Neuronal stem cell (in vitro differentiated cells): Measurements from ENCODE around the gene ZBED1.

Source experiments
- DNase-seq: peaks from one replicate; pipeline ENCODE4 v3.0.0-alpha.2; 2013; ENCODE audit warnings: low spot score
- H2AFZ ChIP-seq: one replicate; pipeline ENCODE4 v1.6.1; 2013; ENCODE audit warnings: mild to moderate bottlenecking, low read length, inconsistent platforms
- H2AK5ac ChIP-seq: 2 replicates; pipeline ENCODE4 v1.6.1; 2013; ENCODE audit warnings: low read depth, mild to moderate bottlenecking, inconsistent platforms, low read length, moderate library complexity, mixed read lengths
- H2BK120ac ChIP-seq: 2 replicates; pipeline ENCODE4 v1.6.1; 2013; ENCODE audit warnings: low read depth, mild to moderate bottlenecking, inconsistent platforms, low read length, moderate library complexity, mixed read lengths
- H2BK12ac ChIP-seq: one replicate; pipeline ENCODE4 v1.6.1; 2013; ENCODE audit warnings: low read length, inconsistent platforms
- H2BK15ac ChIP-seq: 2 replicates; pipeline ENCODE4 v1.6.1; 2013; ENCODE audit warnings: mild to moderate bottlenecking, low read length, inconsistent platforms, mixed read lengths
- H2BK5ac ChIP-seq: one replicate; pipeline ENCODE4 v1.6.1; 2013; ENCODE audit warnings: inconsistent platforms, mild to moderate bottlenecking, low read length, moderate library complexity
- H3K14ac ChIP-seq: one replicate; pipeline ENCODE4 v1.6.1; 2013; ENCODE audit warnings: low read length, inconsistent platforms
- H3K18ac ChIP-seq: 2 replicates; pipeline ENCODE4 v1.6.1; 2013; ENCODE audit warnings: low read length, inconsistent platforms
- H3K23ac ChIP-seq: 2 replicates; pipeline ENCODE4 v1.6.1; 2013; ENCODE audit warnings: low read depth, mild to moderate bottlenecking, mixed read lengths, low read length, inconsistent platforms; ENCODE audit not compliant: poor library complexity
- H3K27ac ChIP-seq: replicated peaks from 3 replicates; pipeline ENCODE4 v1.5.1; 2013; ENCODE audit warnings: low read length, inconsistent platforms
- H3K27me3 ChIP-seq, 3 experiments: 2 replicates each; pipeline ENCODE4 v1.6.1; 2013; ENCODE audit warnings: low read length in 3 of 3, mild to moderate bottlenecking in 2 of 3, inconsistent platforms in 1 of 3, low read depth in 1 of 3, mixed read lengths in 1 of 3, moderate library complexity in 1 of 3; ENCODE audit not compliant: control insufficient read depth in 3 of 3, insufficient read depth in 3 of 3
- H3K36me3 ChIP-seq, 2 donors: replicated peaks in 1 of 2; 2 replicates each; pipeline ENCODE4 v1.6.1; 2013; ENCODE audit warnings: low read length in 2 of 2; ENCODE audit not compliant: control insufficient read depth in 2 of 2, insufficient read depth in 2 of 2
- H3K4ac ChIP-seq: 2 replicates; pipeline ENCODE4 v1.6.1; 2013; ENCODE audit warnings: inconsistent platforms, mild to moderate bottlenecking, low read length, moderate library complexity
- H3K4me1 ChIP-seq, 2 donors: 1 replicate in 1 of 2; 2 replicates in 1 of 2; pipeline ENCODE4 v1.6.1; 2013; ENCODE audit warnings: low read length in 2 of 2, low read depth in 1 of 2; ENCODE audit not compliant: control insufficient read depth in 2 of 2, insufficient read depth in 1 of 2
- H3K4me2 ChIP-seq: one replicate; pipeline ENCODE4 v1.6.1; 2013; ENCODE audit warnings: mild to moderate bottlenecking, low read length, inconsistent platforms; ENCODE audit not compliant: insufficient read depth, poor library complexity, severe bottlenecking
- H3K4me3 ChIP-seq, 2 donors: 2 replicates each; pipeline ENCODE4 v1.5.1; 2013; ENCODE audit warnings: low read length in 2 of 2, mild to moderate bottlenecking in 2 of 2, inconsistent platforms in 1 of 2, moderate library complexity in 1 of 2
- H3K79me1 ChIP-seq: one replicate; pipeline ENCODE4 v1.6.1; 2013; ENCODE audit warnings: low read depth, mild to moderate bottlenecking, inconsistent platforms, low read length, moderate library complexity
- H3K9ac ChIP-seq: one replicate; pipeline ENCODE4 v1.6.1; 2013; ENCODE audit warnings: mild to moderate bottlenecking, low read depth, low read length, inconsistent platforms; ENCODE audit not compliant: poor library complexity
- H3K9me3 ChIP-seq, 2 donors: replicated peaks in 1 of 2; 2 replicates each; pipeline versions ENCODE3 to v1.6.1; 2013; ENCODE audit warnings: low read length in 2 of 2, mild to moderate bottlenecking in 2 of 2, inconsistent platforms in 1 of 2, low read depth in 1 of 2, mixed read lengths in 1 of 2, moderate library complexity in 1 of 2; ENCODE audit not compliant: control insufficient read depth in 2 of 2, insufficient read depth in 1 of 2
- H4K8ac ChIP-seq: one replicate; pipeline ENCODE4 v1.6.1; 2013; ENCODE audit warnings: low read depth, mild to moderate bottlenecking, inconsistent platforms, low read length, moderate library complexity
- H4K91ac ChIP-seq: one replicate; pipeline ENCODE4 v1.6.1; 2013; ENCODE audit warnings: low read length, low read depth, mild to moderate bottlenecking, inconsistent platforms; ENCODE audit not compliant: poor library complexity
- WGBS, 2 donors: extraction: QIAGEN DNeasy Blood & Tissue Kit; methylation state at CpG; one replicate each; pipeline ENCODE4 v1.1.7; 2013; ENCODE audit warnings: missing lambda C conversion rate in 2 of 2, mixed read lengths in 1 of 2; ENCODE audit not compliant: insufficient read length in 2 of 2, insufficient replicate concordance in 1 of 2; ENCODE audit errors: extremely low coverage in 2 of 2; 5-methylcytosine and 5-hydroxymethylcytosine counted together

The ZBED1 gene

DNA sequence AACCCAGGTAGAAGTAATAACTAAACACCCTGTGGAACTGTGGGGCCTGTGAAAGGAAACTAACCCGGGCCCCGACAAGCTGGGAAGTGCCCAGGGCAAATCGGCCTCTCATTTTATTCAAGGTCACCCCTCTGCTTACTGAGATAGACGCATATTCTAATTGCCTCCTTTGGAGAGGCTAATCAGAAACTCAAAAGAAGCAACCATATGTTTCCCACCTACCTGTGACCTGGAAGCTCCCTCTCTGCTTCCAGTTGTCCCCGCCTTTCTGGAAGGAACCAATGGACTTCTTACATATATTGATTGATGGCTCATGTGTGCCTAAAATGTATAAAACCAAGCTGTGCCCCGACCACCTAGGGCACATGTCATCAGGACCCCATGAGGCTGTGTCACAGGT is 23.1 kb upstream of the ZBED1 start:
- no peak overlapping the region for H3K9ac ChIP-seq
- no peaks in the 10 kb centered on the region for H3K79me1 ChIP-seq
- no peak overlapping the region for H2AFZ ChIP-seq
- no peak overlapping the region for H4K8ac ChIP-seq
- no peak for DNase-seq
- no peak overlapping the region for H2BK12ac ChIP-seq
- no peak overlapping the region for H3K23ac ChIP-seq
- no CpG with 5 or more reads among the region's 6 CpGs for WGBS, 2 donors
- no peaks in the 10 kb centered on the region for H3K4me1 ChIP-seq
- H2BK120ac ChIP-seq = no peak overlapping the region
- no peak overlapping the region for H3K14ac ChIP-seq
- H3K18ac ChIP-seq = no peak overlapping the region
- no peak overlapping the region for H2AK5ac ChIP-seq
- H3K4me2 ChIP-seq = no peak overlapping the region
- H3K36me3 ChIP-seq = no peaks in the 10 kb centered on the region
- no peaks in the 10 kb centered on the region for H3K27me3 ChIP-seq
- H4K91ac ChIP-seq = no peak overlapping the region
- no peak overlapping the region for H2BK5ac ChIP-seq
- no peak overlapping the region for H3K4ac ChIP-seq
- no peak overlapping the region for H2BK15ac ChIP-seq
- H3K4me3 ChIP-seq = no peak overlapping the region
- H3K27ac ChIP-seq = no peak overlapping the region
- peaks cover 0 to 3% of the 10 kb centered on the region in 2 donors for H3K9me3 ChIP-seq

- no peak overlapping the region for H4K91ac ChIP-seq
- H3K14ac ChIP-seq = no peak overlapping the region
- WGBS, 2 donors = no CpG with 5 or more reads among the region's 6 CpGs
- no peaks in the 10 kb centered on the region for H3K79me1 ChIP-seq
- no peak overlapping the region for H2BK12ac ChIP-seq
- no peak overlapping the region for H3K4me2 ChIP-seq
- no peak overlapping the region for H2BK5ac ChIP-seq
- H3K9ac ChIP-seq = no peak overlapping the region
- H2BK120ac ChIP-seq = no peak overlapping the region
- H3K27ac ChIP-seq = no peak overlapping the region
- no peak overlapping the region for H2AFZ ChIP-seq
- no peak overlapping the region for H2AK5ac ChIP-seq
- H3K4ac ChIP-seq = no peak overlapping the region
- no peaks in the 10 kb centered on the region for H3K36me3 ChIP-seq
- H2BK15ac ChIP-seq = no peak overlapping the region
- peaks cover 0 to 2% of the 10 kb centered on the region in 2 donors for H3K4me1 ChIP-seq
- no peak for DNase-seq
- no peak overlapping the region for H3K4me3 ChIP-seq
- peaks cover 0 to under 1% of the 10 kb centered on the region in 2 donors for H3K9me3 ChIP-seq
- no peaks in the 10 kb centered on the region for H3K27me3 ChIP-seq
- no peak overlapping the region for H4K8ac ChIP-seq
- no peak overlapping the region for H3K23ac ChIP-seq
- no peak overlapping the region for H3K18ac ChIP-seq
These were observed 21.2 kb upstream of the ZBED1 start for GRCh38 chrX:2521927-2522386.

- no peak for DNase-seq
These were observed 20.5 kb upstream of the ZBED1 start for GRCh38 chrX:2521092-2521926.

DNA sequence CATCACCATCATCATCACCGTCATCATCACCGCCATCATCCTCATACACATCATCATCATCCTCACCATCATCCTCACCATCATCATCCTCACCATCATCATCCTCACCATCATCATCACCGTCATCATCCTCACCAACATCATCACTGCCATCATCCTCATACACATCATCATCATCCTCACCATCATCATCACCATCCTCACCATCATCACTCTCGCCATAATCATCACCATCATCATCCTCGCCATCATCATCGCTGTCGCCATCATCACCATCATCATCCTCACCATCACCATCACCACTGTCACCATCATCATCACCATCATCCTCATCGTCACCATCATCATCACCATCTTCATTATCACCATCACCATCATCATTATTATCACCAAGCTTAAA is 19.8 kb upstream of the ZBED1 start:
- H3K27me3 ChIP-seq = no peaks in the 10 kb centered on the region
- no peak overlapping the region for H3K4me2 ChIP-seq
- no peak overlapping the region for H2BK5ac ChIP-seq
- H3K4me3 ChIP-seq = no peak overlapping the region
- H2BK12ac ChIP-seq = no peak overlapping the region
- no peak for DNase-seq
- H3K36me3 ChIP-seq = no peaks in the 10 kb centered on the region
- H3K18ac ChIP-seq = no peak overlapping the region
- peaks cover 0 to 4% of the 10 kb centered on the region in 2 donors for H3K4me1 ChIP-seq
- no peak overlapping the region for H3K23ac ChIP-seq
- no peak overlapping the region for H4K8ac ChIP-seq
- WGBS, 2 donors = 99 to 100% methylated on average over 3 to 7 of the region's 8 CpGs
- no peak overlapping the region for H2BK120ac ChIP-seq
- no peak overlapping the region for H4K91ac ChIP-seq
- H3K4ac ChIP-seq = no peak overlapping the region
- H3K9ac ChIP-seq = no peak overlapping the region
- no peak overlapping the region for H2BK15ac ChIP-seq
- no peaks in the 10 kb centered on the region for H3K79me1 ChIP-seq
- no peaks in the 10 kb centered on the region for H3K9me3 ChIP-seq
- no peak overlapping the region for H3K14ac ChIP-seq
- no peak overlapping the region for H2AK5ac ChIP-seq
- no peak overlapping the region for H3K27ac ChIP-seq
- no peak overlapping the region for H2AFZ ChIP-seq

More at GRCh38 chrX:2521092-2521926, 20.5 kb upstream of the ZBED1 start:
- Histone ChIP-seq H3K9ac (no peak overlapping the region), H2AK5ac (no peak overlapping the region), H3K4me1 (peaks cover 0 to 4% of the 10 kb centered on the region in 2 donors), H3K27ac (no peak overlapping the region), H2BK5ac (no peak overlapping the region), H3K18ac (no peak overlapping the region), H3K4me2 (no peak overlapping the region), H4K8ac (no peak overlapping the region), H2AFZ (no peak overlapping the region), H2BK15ac (no peak overlapping the region), H4K91ac (no peak overlapping the region), H3K23ac (no peak overlapping the region), H2BK12ac (no peak overlapping the region), H3K4me3 (no peak overlapping the region), H2BK120ac (no peak overlapping the region), H3K36me3 (no peaks in the 10 kb centered on the region), H3K4ac (no peak overlapping the region), H3K14ac (no peak overlapping the region), H3K9me3 (no peaks in the 10 kb centered on the region), H3K79me1 (no peaks in the 10 kb centered on the region), H3K27me3 (no peaks in the 10 kb centered on the region)
- no CpG with 5 or more reads among the region's 15 CpGs for WGBS, 2 donors
